Right lobe of liver (tissue), 4 donors: ENCODE results near the gene IFNG-AS1.

Experiments used
- CTCF ChIP-seq, 4 donors: fragments of 200-600 bp in 3 of 4; fragments of 450-650 bp in 1 of 4; IDR thresholded peaks; one replicate each; pipeline versions ENCODE4 v1.5.1 to v1.8.0; 2016 to 2022; ENCODE audit warnings: antibody characterized with exemption in 4 of 4, mild to moderate bottlenecking in 2 of 4
- POLR2A ChIP-seq: fragments of 450-650 bp; IDR thresholded peaks from one replicate; pipeline ENCODE4 v1.6.1; 2017; ENCODE audit warnings: antibody characterized with exemption, mild to moderate bottlenecking
- donor health status: DM: no; HTN: no; CAD: no.
- donor health status: DM: no; HTN: no; CAD: no.
- donor health status: DM: no; HTN: yes; CAD: no.

- TF ChIP-seq CTCF (IDR thresholded peaks at IDR 0.05): no peak
- no peak for TF ChIP-seq POLR2A
Measured at GRCh38 chr12:68042212-68042699, 53.0 kb downstream of the IFNG-AS1 start.
